GM10847 (cell line): ENCODE measurements around the gene C2orf42.

ENCODE experiments used
- POLR2A ChIP-seq: IDR thresholded peaks from 2 replicates; pipeline ENCODE4 v1.6.1; 2011; ENCODE audit not compliant: insufficient read length; ENCODE audit errors: extremely low read depth

C2orf42 gene

GRCh38 chr2:70191244-70191735 is 471 bp upstream of the C2orf42 start:
- TF ChIP-seq POLR2A = no peak

DNA sequence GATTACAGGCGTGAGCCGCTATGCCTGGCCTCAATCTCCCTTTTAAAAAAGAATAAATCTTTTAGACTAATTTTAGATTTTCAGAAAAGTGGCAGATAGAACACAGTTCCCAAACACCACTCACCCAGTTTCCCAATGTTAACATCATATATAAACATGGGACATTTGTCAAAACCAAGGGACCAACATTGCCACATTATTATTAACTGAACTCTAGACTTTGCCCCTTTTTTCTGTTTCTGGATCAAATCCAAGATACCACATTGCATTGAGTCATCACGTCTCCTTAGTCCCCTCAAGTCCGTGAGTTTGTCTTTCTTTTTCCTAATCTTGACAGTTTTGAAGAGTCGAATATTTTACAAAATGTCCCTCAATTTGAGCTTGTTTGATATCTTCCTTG is 2.4 kb downstream of the C2orf42 start:
- TF ChIP-seq POLR2A = no peak

DNA sequence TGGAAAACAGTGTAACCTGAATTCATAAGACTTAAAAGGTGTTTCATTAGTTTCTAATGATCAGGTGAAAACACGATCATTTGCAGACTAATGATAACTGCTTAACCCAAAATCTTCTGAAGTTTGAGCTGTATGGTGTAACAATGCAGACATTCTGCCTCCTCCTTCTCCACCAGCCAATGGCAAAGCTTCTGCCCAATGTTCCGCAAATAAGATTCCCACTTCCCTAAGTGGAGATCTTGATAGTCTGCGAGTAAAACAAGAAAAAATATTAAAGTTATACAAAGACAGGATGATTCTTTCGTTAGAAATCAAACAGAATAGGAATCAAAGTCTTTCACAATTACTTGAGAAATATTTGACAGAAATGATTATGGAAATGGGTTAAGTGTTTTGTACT is 8.1 kb downstream of the C2orf42 start:
- no peak for TF ChIP-seq POLR2A

GRCh38 chr2:70181363-70181956 is 9.4 kb downstream of the C2orf42 start:
- TF ChIP-seq POLR2A = no peak

DNA sequence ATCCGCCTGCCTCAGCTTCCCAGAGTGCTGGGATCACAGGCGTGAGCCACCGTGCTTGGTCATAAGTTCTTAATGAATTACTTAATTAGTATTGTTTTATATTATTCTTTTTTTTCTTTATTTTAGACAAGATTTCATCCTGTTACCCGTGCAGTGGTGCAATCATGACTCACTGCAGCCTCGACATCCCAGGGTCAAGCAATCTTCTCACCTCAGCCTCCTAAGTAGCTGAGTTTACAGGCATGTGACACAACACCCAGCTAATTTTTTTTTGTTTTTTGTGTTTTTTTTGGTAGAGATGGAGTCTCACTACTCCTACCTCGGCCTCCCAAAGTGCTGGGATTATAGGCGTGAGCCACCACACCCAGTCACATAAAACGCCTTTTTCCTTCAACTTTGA is 17.3 kb downstream of the C2orf42 start:
- TF ChIP-seq POLR2A = no peak

- TF ChIP-seq POLR2A = no peak
Observed at GRCh38 chr2:70161069-70161534, 29.7 kb downstream of the C2orf42 start.

GRCh38 chr2:70160545-70160944 is 30.3 kb downstream of the C2orf42 start:
- TF ChIP-seq POLR2A = no peak

DNA sequence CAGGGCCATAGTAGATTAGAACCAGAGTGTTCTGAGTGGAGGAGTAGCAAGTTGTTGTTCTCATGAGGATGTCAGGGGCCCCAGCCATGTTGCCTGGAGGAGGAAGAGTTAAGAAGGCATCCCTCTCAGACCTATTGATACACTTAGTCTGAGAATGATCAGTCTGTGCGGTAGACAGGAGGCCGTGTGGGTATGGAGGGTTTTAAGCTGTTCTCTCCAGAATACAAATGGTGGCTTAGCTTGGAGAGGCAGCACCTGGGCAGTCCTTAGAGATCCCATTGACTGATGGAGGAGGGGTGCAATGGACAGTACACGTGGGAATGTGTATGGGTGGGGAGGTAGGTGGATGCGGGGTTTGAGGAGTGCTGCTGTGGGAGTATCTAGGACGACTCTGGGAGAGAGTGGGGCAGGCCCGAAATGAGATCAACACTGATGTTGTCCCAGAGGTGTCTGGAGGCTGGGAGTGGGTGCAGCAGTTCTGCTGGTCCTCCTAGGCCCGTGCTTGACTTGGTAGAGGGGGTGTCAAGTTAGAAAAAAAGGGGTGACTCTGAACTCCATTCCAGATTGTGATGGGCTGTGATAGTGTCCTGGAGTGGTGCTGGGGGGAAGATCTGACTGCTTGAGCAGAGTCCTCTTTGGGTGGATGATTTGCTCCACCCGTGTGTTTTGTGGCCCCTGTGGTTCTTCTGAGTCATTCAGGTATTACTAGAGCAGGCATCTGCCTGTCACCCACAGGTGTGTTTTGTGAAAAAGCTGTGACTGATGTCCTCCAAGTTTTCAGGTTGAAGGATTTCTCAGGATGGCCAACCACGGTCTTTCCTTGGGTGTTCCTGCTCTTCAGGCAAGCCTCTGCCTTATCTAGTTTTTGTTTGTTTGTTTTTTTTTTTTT is 44.7 kb downstream of the C2orf42 start:
- TF ChIP-seq POLR2A = no peak

- no peak for TF ChIP-seq POLR2A
Observed at GRCh38 chr2:70145144-70145490, 45.7 kb downstream of the C2orf42 start.

- TF ChIP-seq POLR2A = no peak
Observed at GRCh38 chr2:70144443-70145143, 46.2 kb downstream of the C2orf42 start.

GRCh38 chr2:70143314-70144150 is 47.3 kb downstream of the C2orf42 start:
- TF ChIP-seq POLR2A = peak; percentile 27

GRCh38 chr2:70142590-70143313 is 48.1 kb downstream of the C2orf42 start:
- TF ChIP-seq POLR2A = peak; percentile 67

DNA sequence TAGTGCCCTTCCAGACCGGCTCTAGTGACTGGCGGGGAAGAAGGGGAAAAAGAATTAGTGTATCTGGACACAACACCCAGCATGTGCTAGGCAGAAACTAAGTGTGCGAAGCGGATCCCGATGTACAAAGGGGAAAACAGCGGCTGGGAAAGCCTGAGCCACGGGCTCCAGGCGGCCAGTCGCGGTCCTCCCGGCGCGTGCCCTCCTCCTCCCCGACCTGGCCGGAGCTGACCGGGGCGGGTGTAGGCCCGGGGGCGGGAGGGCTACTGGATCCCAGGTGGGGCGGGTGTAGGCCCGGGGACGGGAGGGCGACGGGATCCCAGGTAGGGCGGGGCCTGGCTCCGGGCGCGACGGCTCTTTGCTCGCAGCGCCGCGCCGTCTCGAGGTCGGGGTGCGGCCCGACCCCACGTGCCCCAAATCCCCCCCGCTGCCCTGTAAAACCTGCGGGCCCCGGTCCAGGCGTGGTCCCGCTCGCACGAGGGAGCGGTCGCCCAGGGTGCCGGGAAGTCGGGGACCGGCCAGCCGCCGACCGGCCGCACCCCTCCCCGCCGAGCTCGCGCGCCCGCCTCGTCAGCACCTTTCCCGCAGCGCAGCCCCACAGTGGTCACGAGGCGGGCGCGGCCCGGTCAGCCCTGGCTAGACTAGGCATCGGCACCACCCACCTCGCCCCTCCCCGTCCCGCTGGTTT is 48.8 kb downstream of the C2orf42 start:
- peak; percentile 68 for TF ChIP-seq POLR2A
